Adipocyte (in vitro differentiated cells): ENCODE measurements around the gene ST3GAL5.

Experiments used
- DNase-seq: peaks from one replicate; pipeline ENCODE4 v3.0.0-alpha.2; 2015; ENCODE audit warnings: low read depth
- H3K27me3 ChIP-seq: replicated peaks from 2 replicates; pipeline ENCODE4 v1.7.0; 2013; ENCODE audit warnings: mild to moderate bottlenecking, low read length, moderate library complexity; ENCODE audit not compliant: control insufficient read depth, insufficient read depth
- H3K36me3 ChIP-seq: 2 replicates; pipeline ENCODE4 v1.7.0; 2013; ENCODE audit warnings: low read length, mild to moderate bottlenecking, moderate library complexity; ENCODE audit not compliant: control insufficient read depth, insufficient read depth, severe bottlenecking
- H3K4me1 ChIP-seq: 2 replicates; pipeline ENCODE4 v1.7.0; 2013; ENCODE audit warnings: mild to moderate bottlenecking, low read length, moderate library complexity; ENCODE audit not compliant: control insufficient read depth, insufficient read depth
- H3K4me3 ChIP-seq: 2 replicates; pipeline ENCODE4 v1.7.0; 2013; ENCODE audit warnings: mild to moderate bottlenecking, low read length, moderate library complexity
- H3K9ac ChIP-seq: 2 replicates; pipeline ENCODE4 v1.7.0; 2013; ENCODE audit warnings: mild to moderate bottlenecking, low read length, moderate library complexity
- H3K9me3 ChIP-seq: 2 replicates; pipeline ENCODE4 v1.7.0; 2013; ENCODE audit warnings: mild to moderate bottlenecking, low read length, moderate library complexity; ENCODE audit not compliant: control insufficient read depth

Gene ST3GAL5

DNA sequence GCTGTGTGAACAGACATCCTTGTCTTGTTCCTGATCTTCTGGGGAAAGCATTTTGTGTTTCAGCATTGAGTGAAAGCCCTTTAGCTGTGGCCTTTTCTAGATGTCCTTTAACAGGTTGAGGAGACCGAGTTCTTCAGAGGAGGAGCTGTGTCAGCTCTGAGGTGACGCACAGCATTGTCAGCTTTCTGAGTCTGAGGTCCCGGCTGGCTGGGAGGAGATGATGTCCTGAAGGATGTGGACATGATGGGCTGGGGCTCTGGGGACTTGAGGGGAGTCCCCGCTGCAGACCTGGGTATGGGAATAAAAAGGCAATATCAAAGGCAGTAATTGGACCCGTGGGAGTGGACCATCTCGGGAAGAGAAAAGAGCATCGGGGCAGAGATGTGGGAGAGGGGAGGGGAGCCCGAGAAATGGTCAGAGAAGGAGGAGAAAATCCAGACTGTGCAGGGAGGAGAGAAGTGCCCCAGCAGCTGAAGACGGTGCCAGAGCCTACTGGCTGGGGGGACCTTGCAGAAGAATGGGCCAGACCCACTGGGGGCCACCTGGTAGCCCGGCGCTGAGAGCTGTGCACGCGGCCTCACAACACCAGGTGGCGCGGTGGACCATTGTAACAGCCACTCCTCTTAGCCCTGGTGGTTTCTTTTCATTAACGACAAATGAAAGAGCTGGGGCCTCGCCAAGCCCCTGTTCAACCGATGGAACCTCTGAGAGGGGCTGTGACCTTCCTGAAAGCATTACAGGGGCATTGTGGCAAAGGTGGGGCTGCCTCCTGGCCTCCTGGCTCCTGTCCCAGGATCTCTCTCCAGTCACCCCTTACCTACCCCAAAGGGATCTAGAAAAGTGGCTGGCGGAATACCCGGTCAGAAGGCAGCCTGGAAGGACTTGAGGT, 61.6 kb downstream of the ST3GAL5 start:
- DNase-seq, result peak; percentile 91

DNA sequence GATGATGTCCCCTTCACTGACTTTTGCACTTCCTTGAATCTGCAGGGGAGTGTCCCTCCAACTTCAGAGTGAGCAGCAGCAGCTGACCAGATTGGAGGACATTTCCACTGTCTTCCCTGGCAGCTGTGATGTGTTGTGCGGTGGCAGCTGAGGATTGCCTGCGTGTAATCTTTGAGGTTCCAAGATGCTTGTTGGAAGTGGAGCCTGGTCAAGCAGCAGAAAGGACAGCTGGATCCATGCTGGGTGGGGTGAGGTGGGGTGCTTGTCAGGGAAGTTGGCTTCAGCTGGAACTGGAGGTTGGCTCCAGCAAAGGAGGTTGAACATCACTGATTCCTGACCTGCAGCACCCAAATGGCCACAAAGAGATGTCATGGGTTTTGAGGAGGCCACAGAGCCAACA, 64.8 kb downstream of the ST3GAL5 start:
- no peak overlapping the region for H3K9ac ChIP-seq
- H3K27me3 ChIP-seq, result peaks cover 6% of the 10 kb centered on the region
- no peak for DNase-seq
- no peaks in the 10 kb centered on the region for H3K36me3 ChIP-seq
- peaks cover 5% of the 10 kb centered on the region for H3K4me1 ChIP-seq
- no peak overlapping the region for H3K4me3 ChIP-seq
- no peaks in the 10 kb centered on the region for H3K9me3 ChIP-seq

More for the DNA sequence above, 61.6 kb downstream of the ST3GAL5 start:
- Histone ChIP-seq H3K4me1 (peaks cover 5% of the 10 kb centered on the region), H3K9me3 (no peaks in the 10 kb centered on the region), H3K27me3 (peaks cover 6% of the 10 kb centered on the region), H3K9ac (peak overlapping the region; percentile 56), H3K4me3 (peak overlapping the region; percentile 57), H3K36me3 (no peaks in the 10 kb centered on the region)

DNA sequence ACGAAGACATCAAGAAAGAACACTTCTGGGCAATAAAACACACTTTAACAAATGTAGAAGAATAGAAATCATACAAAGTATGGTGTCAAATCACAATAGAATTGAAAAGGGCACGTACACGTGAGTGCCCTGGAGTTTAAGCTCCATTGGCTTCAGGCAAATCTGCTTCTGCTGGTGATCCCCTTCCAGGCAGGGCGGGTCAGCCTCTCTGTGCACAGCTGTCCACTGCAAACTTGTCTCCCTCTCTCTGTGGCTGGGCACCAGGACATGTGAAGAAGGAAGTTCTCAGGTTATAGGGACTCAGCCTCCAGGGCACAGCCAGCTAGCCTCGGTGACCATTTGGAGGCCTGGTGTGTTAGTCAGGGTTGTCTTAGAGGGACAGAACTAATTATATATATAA, 66.0 kb downstream of the ST3GAL5 start:
- Histone ChIP-seq H3K9ac (no peak overlapping the region), H3K4me3 (no peak overlapping the region), H3K9me3 (no peaks in the 10 kb centered on the region), H3K36me3 (no peaks in the 10 kb centered on the region), H3K4me1 (peaks cover 3% of the 10 kb centered on the region), H3K27me3 (peaks cover 6% of the 10 kb centered on the region)
- no peak for DNase-seq

DNA sequence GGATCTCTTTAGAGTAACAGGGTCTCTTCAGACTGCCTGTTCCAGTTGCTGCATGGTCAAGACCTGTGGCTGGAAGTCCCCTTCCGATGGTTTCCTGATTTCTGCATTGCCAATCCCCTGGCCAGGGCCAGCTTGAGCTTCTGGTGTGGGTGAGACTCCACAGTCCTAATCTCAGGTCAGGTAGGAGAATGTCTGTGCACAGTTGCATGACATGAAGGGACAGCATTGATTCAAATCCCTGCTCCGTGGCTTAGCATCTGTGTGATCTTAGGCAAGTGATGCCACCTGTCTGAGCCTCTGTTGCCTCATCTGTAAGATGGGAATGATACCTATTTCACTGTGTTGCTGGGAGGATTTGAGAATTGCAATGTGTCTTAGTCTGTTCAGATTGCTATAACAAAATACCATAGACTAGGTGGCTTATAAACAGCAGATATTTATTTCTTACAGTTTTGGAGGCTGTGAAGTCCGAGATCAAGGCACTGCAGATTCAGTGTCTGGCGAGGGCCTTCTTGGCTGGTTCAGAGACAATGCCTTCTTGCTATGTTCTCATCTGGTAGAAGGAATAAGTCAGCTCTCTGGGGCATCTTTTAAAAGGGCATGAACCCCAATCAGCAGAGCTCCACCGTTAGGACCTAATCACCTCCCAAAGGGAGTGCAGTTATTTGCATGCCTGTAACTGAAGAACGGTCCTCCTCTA, 68.8 kb downstream of the ST3GAL5 start:
- no peaks in the 10 kb centered on the region for H3K9me3 ChIP-seq
- H3K27me3 ChIP-seq, result no peaks in the 10 kb centered on the region
- no peaks in the 10 kb centered on the region for H3K4me1 ChIP-seq
- DNase-seq, result no peak
- H3K9ac ChIP-seq, result no peak overlapping the region
- H3K4me3 ChIP-seq, result no peak overlapping the region
- H3K36me3 ChIP-seq, result no peaks in the 10 kb centered on the region

DNA sequence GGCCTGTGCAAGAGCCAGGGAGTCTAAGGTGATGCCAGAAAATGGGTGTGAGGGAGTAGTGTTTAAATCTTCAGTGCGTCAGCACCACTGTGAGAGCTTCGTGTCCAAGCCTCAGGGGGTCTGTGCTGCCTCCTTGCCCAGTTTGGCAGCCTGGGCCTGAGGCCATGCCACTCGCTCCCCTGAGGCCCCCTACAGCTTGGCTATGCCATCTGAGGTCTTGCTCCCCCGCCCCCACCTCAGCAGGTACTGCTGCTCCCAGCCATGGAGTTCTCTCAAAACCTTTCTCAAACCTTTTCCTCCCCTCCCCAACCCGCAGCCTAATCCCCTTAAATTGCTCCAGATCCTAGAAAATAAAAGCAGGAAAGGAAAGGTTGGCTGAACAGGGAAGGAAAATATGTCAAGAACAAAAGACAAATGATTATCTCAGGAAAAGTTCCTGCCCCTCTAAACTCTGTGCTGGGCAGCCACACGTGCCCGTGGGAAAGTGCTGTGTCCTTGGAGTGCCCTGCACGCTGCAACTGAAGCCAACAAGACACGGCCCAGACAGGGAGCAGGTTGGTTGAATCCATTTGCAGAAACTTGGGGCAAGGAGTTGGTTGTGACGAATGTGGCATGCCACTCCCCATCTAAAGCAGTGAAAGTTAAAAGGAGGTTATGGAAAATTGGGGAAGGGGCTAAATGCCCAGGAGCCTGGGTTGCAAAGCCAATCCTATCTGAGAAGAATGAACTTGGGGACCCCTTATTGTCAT, 73.8 kb downstream of the ST3GAL5 start:
- Histone ChIP-seq H3K9me3 (no peaks in the 10 kb centered on the region), H3K4me3 (no peak overlapping the region), H3K27me3 (no peaks in the 10 kb centered on the region), H3K4me1 (peaks cover 17% of the 10 kb centered on the region), H3K9ac (no peak overlapping the region), H3K36me3 (no peaks in the 10 kb centered on the region)
- no peak for DNase-seq

DNA sequence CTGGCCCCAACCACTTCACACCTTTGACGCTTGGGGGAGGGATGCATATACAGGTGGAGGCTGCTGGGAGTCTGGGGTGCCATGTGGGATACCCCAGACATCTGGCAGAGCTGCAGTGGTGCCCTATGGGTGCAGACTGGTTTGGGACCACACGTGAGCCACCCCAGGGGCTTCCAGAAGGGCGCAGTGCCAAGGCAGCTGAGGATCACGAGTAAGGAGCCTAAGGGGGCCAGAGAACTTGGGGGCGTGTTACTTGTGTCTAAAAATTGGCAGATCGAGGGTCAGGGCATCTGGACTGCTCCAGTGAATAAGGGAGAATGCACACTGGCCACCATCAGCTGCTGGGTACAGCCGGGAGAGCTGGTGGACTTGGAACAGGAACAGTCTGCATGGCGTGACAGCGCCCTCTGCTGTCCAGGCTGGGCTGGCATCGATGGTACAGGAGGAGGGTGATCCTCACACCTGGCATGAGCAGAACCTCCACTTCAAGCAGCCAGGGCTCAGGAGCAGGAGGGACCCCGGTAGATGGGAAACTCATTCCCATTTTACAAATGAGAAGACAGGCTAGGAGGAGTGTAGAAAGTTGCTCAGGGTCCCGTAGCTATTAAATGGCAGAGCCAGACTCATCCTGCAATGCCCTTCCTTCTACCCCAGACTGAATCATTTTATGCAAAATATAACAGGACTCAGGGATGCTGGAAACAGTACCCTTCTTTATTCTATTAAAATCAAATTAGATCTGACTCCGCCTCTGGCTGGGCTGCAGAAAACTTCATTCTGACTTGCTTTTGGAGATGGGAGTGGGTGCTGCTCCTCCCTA, 74.6 kb downstream of the ST3GAL5 start:
- Histone ChIP-seq H3K9me3 (no peaks in the 10 kb centered on the region), H3K9ac (no peak overlapping the region), H3K27me3 (no peaks in the 10 kb centered on the region), H3K4me1 (peaks cover 17% of the 10 kb centered on the region), H3K4me3 (no peak overlapping the region), H3K36me3 (no peaks in the 10 kb centered on the region)
- peak; percentile 94 for DNase-seq

DNA sequence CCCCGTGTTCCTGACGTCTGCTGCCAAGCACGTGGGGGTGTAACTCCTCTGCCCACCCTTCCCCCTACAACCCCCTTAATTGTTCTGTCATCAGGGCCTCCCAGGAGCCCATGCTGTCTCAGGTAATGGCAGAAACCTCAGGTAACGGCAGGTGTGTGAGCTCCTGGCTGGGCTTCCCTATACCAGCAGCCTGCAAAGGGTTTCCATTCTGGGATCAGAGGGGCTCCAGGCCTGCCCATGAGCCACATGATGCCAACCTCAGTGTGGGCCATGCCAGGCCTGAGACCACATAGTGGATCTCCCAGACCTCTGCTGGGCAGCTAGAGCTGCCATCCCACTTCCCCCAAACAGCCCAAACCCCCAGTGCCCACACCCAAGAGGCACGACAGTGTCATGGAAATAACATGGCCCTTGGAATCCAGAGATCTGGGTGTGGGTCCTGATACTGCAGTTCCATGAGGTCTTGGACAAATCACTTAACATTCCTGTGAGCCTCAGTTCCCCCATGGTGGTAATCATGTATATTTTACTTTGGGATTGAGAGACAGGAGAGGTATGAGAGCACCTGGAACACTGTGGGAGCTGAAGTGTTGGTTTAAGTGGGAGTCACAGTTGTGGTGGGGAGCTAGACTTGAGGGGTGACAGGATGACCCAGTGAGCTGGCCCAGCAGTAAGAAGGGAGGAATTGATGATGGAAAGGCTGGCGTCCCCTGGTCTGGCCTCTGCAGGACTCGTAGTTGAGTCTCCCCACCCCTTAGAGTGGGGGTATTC, 75.4 kb downstream of the ST3GAL5 start:
- H3K4me3 ChIP-seq, result no peak overlapping the region
- peak overlapping the region; percentile 9 for H3K9ac ChIP-seq
- no peaks in the 10 kb centered on the region for H3K9me3 ChIP-seq
- no peak for DNase-seq
- H3K36me3 ChIP-seq, result no peaks in the 10 kb centered on the region
- peaks cover 17% of the 10 kb centered on the region for H3K4me1 ChIP-seq
- H3K27me3 ChIP-seq, result no peaks in the 10 kb centered on the region

DNA sequence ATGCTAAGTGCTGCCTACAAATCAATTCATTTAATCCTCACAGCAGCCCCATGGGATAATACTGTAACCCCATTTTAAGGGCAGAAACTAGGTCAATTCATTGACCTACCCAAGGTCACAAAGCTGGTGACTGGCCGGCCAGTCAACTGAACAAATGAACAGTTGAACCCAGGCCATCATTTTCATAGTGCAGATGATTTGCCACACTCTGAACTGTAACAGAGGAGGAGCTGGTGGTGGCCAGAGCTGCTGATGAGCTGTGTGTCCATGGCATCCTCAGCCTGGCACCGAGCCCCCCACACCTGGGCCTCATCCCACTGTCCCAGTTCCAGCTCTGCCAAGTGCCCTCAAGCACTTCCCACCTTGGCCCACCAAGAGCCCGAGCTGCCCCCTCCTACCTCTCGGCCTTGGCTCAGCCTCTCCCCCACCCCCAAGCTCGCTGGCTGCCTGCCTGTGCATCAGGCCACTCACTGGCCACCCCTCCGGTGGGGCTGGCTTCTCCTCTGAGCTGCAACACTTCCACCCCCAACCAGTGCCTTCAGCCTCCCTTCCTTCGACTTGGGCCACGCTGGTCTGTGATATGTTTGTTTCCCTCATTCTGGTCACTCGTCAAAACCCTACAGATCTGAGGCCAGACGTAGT, 76.6 kb downstream of the ST3GAL5 start:
- H3K36me3 ChIP-seq, result no peaks in the 10 kb centered on the region
- H3K4me1 ChIP-seq, result peaks cover 17% of the 10 kb centered on the region
- H3K27me3 ChIP-seq, result no peaks in the 10 kb centered on the region
- no peak for DNase-seq
- no peak overlapping the region for H3K4me3 ChIP-seq
- H3K9ac ChIP-seq, result peak overlapping the region; percentile 77
- no peaks in the 10 kb centered on the region for H3K9me3 ChIP-seq

DNA sequence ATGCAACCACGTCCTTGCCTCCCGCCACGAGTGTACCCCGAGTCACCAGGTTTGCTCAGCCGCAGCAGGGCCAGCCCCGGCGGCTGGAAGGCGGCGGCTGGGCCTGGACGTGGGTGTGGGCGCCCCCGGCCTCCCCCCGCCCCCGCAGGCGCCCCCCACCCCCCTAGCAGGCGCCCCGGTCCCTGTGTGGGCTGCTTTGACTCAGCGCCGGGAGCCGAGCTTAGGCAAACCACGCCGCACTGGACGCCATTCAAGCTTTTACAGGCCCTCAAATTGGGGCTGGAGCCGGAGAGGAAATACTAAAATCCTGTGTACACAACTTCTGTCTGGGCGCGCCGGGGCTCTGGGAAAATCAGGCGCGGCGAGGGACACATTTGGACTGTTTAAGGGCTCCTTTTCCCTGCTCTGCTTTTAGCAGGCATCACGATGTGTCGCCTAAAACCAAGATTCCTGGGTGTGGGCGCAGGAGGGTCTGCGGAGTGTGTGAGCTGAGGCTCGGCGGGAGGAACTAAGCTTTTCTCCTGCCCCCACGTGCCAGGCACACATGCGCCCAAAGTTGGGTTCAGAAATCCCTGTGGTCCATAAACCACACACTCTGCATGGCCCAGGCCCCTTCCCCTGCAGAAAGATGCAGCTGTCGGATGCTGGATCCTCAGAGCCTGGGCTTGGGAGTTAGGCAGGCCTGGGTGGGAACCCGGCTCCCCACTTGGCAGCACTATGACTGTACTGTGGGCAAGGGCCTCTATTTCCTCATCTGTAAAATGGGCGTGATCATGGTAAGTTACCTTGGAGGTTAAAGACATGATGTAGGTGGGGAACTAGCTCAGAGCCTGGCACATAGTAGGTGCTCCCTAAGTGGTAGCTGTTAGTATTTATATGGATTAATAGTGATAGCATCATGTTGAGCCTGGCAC, 77.4 kb downstream of the ST3GAL5 start:
- no peak overlapping the region for H3K4me3 ChIP-seq
- H3K9me3 ChIP-seq, result no peaks in the 10 kb centered on the region
- peaks cover 17% of the 10 kb centered on the region for H3K4me1 ChIP-seq
- no peaks in the 10 kb centered on the region for H3K27me3 ChIP-seq
- H3K36me3 ChIP-seq, result no peaks in the 10 kb centered on the region
- H3K9ac ChIP-seq, result peak overlapping the region; percentile 77
- DNase-seq, result peak; percentile 76
